Measurements from ENCODE around the gene NRXN3. TPM values are rescaled to one million over a fixed set of nuclear protein-coding genes. Genes with fewer than 3 reads are reported as not detected.

NRXN3 gene
- total RNA-seq, 4 donors from 2014 or later, result 4.1 to 11.9 (median 5.8) TPM

DNA sequence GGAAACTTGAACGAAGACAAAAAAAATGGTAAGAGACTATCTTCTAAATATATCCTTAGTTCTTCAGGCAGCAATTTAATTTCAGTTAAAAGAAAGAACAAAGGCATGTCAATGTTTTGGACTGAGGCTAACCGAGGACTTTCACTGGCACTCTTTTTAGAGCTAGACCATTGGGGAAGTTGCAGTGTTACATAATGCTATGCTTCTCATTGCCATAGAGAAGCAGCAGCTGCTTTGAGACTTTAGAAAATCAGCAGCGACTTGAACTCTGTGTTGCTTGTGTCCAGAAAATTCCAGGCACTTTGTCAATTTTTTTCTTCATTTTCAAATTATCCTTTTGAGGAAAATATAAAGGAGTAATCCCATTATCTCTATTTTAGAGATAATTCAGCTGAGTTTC is 964.2 kb downstream of the NRXN3 start:
- Histone ChIP-seq H3K9me3 (no peaks in the 10 kb centered on the region), H3K27me3 (no peaks in the 10 kb centered on the region), H3K36me3 (no peaks in the 10 kb centered on the region), H3K4me1 (no peaks in the 10 kb centered on the region), H3K27ac (no peak overlapping the region), H3K4me3 (no peak overlapping the region)
- DNase-seq, result no peak
- TF ChIP-seq POLR2AphosphoS5 (IDR thresholded peaks at IDR 0.05) (no peak), CTCF (IDR thresholded peaks at IDR 0.05) (no peak), EP300 (IDR thresholded peaks at IDR 0.05; ENCODE audit: low read depth) (no peak), POLR2A (IDR thresholded peaks at IDR 0.05) (no peak)
- in situ Hi-C loops (cut with MboI; ENCODE audit: low pct_ligation_motif_present in 1 of 4, low pct_unique_long_range_greater_than_20kb in 1 of 4, low sequenced_read_pairs in 3 of 4) (no loop called here), intact Hi-C loops (cut with DNase I; ENCODE audit: low total_unique reads) (no loop called here)
- 53 to 59% methylated on average over 3 of the region's 3 CpGs for WGBS, 2 donors (ENCODE audit: low coverage in 1 of 2)

GRCh38 chr14:79136071-79137044 is 966.2 kb downstream of the NRXN3 start:
- in situ Hi-C loops (cut with MboI; ENCODE audit: low pct_ligation_motif_present in 1 of 4, low pct_unique_long_range_greater_than_20kb in 1 of 4, low sequenced_read_pairs in 3 of 4) (no loop called here), intact Hi-C loops (cut with DNase I; ENCODE audit: low total_unique reads) (no loop called here)
- 71 to 72% methylated on average over 6 to 7 of the region's 7 CpGs for WGBS, 2 donors (ENCODE audit: low coverage in 1 of 2)
- Histone ChIP-seq H3K9me3 (no peaks in the 10 kb centered on the region), H3K4me1 (no peaks in the 10 kb centered on the region), H3K27ac (no peak overlapping the region), H3K36me3 (no peaks in the 10 kb centered on the region), H3K27me3 (no peaks in the 10 kb centered on the region), H3K4me3 (no peak overlapping the region)
- no peak for TF ChIP-seq POLR2A (IDR thresholded peaks at IDR 0.05)
- no peak for TF ChIP-seq EP300 (IDR thresholded peaks at IDR 0.05; ENCODE audit: low read depth)
- TF ChIP-seq POLR2AphosphoS5 (IDR thresholded peaks at IDR 0.05), result no peak
- no peak for TF ChIP-seq CTCF (IDR thresholded peaks at IDR 0.05)
- no peak for DNase-seq

- H3K9me3 ChIP-seq, result no peaks in the 10 kb centered on the region
- DNase-seq, result no peak
- H3K4me3 ChIP-seq, result no peak overlapping the region
- intact Hi-C loops (cut with DNase I; ENCODE audit: low total_unique reads), result no loop called here
- H3K27me3 ChIP-seq, result no peaks in the 10 kb centered on the region
- H3K4me1 ChIP-seq, result no peaks in the 10 kb centered on the region
- TF ChIP-seq EP300 (IDR thresholded peaks at IDR 0.05; ENCODE audit: low read depth) (no peak), POLR2A (IDR thresholded peaks at IDR 0.05) (no peak), CTCF (IDR thresholded peaks at IDR 0.05) (no peak), POLR2AphosphoS5 (IDR thresholded peaks at IDR 0.05) (no peak)
- WGBS, 2 donors (ENCODE audit: low coverage in 1 of 2), result 69 to 70% methylated on average over 2 of the region's 2 CpGs
- no peak overlapping the region for H3K27ac ChIP-seq
- in situ Hi-C loops (cut with MboI; ENCODE audit: low pct_ligation_motif_present in 1 of 4, low pct_unique_long_range_greater_than_20kb in 1 of 4, low sequenced_read_pairs in 3 of 4), result no loop called here
- H3K36me3 ChIP-seq, result no peaks in the 10 kb centered on the region
Measured at GRCh38 chr14:79137045-79137430, 966.9 kb downstream of the NRXN3 start.

- Histone ChIP-seq H3K27ac (no peak overlapping the region), H3K27me3 (no peaks in the 10 kb centered on the region), H3K4me3 (no peak overlapping the region), H3K4me1 (no peaks in the 10 kb centered on the region), H3K36me3 (no peaks in the 10 kb centered on the region), H3K9me3 (no peaks in the 10 kb centered on the region)
- intact Hi-C loops (cut with DNase I; ENCODE audit: low total_unique reads), result no loop called here
- no peak for DNase-seq
- WGBS, 2 donors (ENCODE audit: low coverage in 1 of 2), result 68% methylated on average over 3 of the region's 3 CpGs
- in situ Hi-C loops (cut with MboI; ENCODE audit: low pct_ligation_motif_present in 1 of 4, low pct_unique_long_range_greater_than_20kb in 1 of 4, low sequenced_read_pairs in 3 of 4), result no loop called here
- TF ChIP-seq POLR2AphosphoS5 (IDR thresholded peaks at IDR 0.05) (no peak), CTCF (IDR thresholded peaks at IDR 0.05) (no peak), POLR2A (IDR thresholded peaks at IDR 0.05) (no peak), EP300 (IDR thresholded peaks at IDR 0.05; ENCODE audit: low read depth) (no peak)
Measured at GRCh38 chr14:79137836-79138235, 967.7 kb downstream of the NRXN3 start.
